Fibroblast of lung (primary cell): ENCODE results near the gene DKK2.

Source experiments
- CTCF ChIP-seq, 2 donors: IDR thresholded peaks in 1 of 2; conservative IDR thresholded peaks in 1 of 2; 1 replicate in 1 of 2; 2 replicates in 1 of 2; pipeline ENCODE4 v1.5.1; 2011 to 2012; ENCODE audit warnings: low read length in 2 of 2, control low read depth in 1 of 2, inconsistent platforms in 1 of 2, low read depth in 1 of 2, mild to moderate bottlenecking in 1 of 2
- EZH2 ChIP-seq: IDR thresholded peaks from 2 replicates; pipeline ENCODE4 v1.5.1; 2012; ENCODE audit warnings: low read length, control low read depth, mild to moderate bottlenecking; ENCODE audit errors: missing control alignments

- TF ChIP-seq CTCF (conservative IDR thresholded peaks at IDR 0.05 in 1 of 2, IDR thresholded peaks at IDR 0.05 in 1 of 2; ENCODE audit: low read depth in 1 of 2, low read length in 2 of 2) = no peak
- TF ChIP-seq EZH2 = no peak
Observed at GRCh38 chr4:107065201-107065600, 29.1 kb upstream of the DKK2 start.
